NCI-H1417 treated with DMSO at 0.1 percent for 48 hours (cell line): ENCODE measurements around the gene RESP18.
"Not testable (repeated sequence)": the region's sequence is repeated elsewhere in the genome, so short reads cannot be mapped to it uniquely, and the experiment has no call there.

Experiments used
- DNase-seq: peaks from one replicate; lab custom pipeline; 2025; lab: John Stamatoyannopoulos, UW

The RESP18 gene

DNA sequence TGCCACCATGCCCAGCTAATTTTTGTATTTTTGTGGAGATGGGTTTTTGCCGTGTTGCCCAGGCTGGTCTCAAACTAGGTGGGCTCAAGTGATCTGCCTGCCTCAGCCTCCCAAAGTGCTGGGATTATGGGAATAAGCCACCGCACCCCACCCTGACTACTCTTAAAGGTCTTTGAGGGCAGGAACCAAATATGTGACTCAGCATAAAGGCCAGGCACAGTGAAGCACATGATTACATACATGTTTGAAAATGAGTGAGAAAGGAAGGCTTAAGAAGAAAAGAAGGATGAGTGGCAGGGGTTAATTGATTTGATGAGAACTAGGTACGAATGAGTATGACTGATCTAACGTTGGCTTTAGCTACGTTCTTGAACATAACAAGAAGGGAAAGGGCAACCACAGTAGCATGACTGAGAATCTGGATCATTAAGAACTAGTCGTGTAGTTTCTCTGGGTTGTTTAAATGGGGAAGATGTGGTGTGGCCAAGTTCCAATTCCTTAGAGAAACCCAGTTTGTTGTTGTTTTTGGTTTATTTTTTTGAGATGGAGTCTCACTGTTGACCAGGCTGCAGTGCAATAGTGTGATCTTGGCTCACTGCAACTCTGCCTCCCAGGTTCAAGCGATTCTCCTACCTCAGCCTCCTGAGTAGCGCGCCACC is 6.8 kb downstream of the RESP18 start:
- no peak for DNase-seq

DNA sequence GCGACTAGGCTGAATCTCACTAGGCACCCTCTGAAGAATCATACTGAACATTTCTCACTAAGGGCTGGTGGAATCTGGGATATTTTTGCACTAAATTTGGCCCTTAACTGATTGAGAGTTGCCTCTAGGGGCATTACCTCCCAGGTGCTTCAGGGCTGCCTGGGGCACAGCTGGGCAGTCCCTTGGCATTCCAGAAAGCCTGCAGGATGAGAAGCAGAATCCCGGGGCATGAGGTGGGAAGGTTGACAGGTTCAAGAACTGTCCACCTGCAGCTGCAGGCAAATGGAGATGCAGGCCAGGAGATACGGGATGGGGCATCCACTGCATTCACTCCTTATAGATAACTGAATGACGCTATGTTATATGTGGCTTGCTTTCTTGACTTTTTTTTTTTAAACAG is 7.4 kb downstream of the RESP18 start:
- no peak for DNase-seq

DNA sequence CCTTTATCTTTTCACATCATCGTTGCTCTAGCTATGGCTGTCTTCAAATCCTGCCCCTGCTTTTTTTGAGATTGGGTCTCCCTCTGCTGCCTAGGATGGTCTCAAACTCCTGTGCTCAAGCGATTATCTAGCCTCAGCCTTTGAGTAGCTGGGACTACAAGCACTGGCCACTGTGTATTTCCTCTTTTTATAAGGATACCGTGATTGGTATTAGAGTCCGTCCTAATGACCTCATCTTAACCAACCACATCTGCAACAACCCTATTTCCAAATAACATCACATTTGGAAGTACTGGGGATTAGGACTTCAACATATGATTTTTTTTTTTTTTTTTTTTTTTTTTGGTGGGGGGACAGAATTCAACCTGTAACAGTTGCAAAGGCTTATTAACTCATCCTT is 9.1 kb downstream of the RESP18 start:
- no peak for DNase-seq

DNA sequence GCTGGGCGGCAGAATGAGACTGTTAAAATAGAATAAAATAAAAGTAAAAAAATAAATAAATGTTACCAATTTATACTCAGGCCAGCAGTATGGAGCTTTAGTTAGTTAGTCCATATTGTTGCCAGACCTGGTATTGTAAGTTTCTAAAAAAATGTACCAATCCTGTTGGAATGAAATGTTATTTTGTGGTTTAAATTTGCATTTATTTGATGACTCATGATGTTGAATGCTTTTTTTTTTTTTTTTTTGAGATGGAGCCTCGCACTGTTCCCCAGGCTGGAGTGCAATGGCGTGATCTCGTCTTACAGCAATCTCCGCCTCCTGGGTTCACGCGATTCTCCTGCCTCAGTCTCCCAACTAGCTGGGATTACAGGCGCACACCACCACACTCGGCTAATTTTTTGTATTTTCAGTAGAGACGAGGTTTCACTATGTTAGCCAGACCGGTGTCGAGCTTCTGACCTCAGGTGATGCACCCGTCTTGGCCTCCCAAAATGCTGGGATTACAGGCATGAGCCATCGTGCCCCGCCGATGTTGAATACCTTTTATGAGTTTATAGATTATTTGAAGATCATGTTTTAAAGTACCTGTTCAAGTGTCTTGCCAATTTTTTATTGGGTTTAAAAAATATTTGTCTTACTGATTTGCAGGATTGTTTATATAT is 17.6 kb downstream of the RESP18 start:
- DNase-seq, result no peak

DNA sequence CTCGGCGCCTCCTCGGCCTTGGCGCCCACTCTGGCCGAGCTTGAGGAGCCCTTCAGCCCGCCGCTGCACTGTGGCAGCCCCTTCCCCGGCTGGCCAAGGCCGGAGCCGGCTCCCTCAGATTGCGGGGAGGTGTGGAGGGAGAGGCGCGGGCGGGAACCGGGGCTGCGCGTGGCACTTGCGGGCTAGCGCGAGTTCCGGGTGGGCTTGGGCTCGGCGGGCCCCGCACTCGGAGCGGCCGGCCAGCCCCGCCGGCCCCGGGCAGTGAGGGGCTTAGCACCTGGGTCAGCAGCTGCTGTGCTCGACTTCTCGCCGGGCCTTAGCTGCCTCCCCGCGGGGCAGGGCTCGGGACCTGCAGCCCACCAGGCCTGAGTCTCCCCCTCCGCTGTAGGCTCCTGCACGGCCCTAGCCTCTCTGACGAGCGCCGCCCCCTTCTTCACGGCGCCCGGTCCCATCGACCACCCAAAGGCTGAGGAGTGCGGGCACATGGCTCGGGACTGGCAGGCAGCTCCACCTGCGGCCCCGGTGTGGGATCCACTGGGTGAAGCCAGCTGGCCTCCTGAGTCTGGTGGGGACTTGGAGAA is 19.8 kb downstream of the RESP18 start:
- not testable (repeated sequence) for DNase-seq

DNA sequence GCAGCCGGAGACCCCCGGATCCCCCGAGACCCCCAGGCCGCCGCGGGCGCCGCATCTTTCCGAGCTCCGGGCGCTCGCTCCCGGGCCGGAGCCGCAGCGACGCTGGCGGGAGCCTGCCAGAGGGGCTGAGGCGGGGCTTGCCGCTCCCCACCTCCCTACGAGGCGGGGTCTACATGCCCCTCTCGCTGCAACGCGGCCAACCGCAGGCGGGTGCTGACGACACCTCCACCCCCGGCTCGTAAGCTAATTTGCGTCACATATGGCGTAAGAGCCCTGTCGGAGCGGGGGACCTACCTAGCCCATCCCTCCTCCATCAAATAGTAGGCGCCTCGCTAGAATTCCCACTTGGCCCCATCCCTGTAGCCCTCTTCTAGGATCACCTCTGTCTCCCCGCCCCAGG is 23.3 kb downstream of the RESP18 start, which contains the start of gene PTPRN:
TSS of gene PTPRN (minus strand) at position 124 of the 400 bp plus-strand sequence. CDS start at position 55, 69 bp downstream.
- no peak for DNase-seq

DNA sequence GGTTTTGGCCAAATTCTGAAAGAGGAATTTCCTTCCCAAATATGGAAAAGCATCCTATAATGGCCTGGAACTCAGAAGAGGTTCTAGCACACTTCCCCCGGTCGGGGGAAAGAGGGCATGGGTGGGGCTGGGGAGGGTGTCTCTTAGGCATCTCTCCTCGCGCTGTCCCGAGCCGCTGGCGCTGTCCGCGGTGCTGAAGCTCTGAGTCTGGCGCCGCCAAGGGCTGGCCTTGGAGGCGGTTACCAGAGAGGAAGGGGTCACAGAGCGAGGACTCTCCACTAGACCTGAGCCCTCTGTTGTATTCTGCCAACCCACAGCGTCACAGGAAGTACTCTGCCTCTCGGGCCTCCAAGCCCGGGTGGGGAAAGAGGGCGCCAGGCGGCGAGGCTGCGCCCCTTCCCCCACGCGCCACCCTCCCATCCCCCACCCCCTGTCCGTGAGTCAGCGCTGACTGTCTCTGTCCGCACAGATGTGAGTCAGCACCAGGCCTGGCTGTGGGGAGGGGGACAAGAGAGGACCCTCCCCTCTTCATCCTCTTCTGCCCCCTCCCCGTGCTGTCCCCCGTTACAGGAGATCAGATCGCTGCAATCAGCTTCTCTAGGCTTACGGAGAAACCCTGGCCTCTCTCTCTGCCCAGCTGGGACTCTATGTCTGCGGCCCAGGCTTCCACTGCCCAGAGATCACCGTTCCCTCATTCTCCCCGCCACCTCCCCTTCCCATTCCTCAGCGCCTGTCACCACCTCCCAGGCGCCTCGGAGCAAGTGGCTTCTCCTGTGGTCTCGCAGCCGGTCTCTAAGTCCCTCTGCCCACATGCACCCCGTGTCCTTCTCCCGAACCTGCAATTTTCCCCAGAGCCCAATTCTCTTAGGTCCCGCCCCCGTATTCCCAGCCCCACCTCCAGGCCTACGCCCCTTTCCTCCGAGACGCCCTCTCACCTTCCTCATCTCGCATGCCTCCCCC is 24.1 kb downstream of the RESP18 start:
- no peak for DNase-seq

DNA sequence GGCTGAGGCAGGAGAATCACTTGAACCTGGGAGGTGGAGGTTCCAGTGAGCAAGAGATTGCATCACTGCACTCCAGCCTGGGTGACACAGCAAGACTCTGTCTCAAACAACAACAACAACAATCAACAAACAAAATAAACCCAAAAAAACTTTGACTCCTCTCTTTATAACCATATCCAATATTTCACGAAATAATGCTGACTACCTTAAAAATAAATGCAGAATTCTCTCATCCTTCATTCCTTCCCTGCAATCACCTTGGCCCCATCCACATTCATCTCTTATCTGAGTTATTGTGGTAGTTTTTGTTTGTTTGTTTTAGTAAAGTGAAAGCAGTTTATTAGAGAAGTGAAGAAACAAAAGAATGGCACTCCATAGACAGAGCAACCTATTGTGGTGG is 26.5 kb downstream of the RESP18 start:
- DNase-seq, result no peak

DNA sequence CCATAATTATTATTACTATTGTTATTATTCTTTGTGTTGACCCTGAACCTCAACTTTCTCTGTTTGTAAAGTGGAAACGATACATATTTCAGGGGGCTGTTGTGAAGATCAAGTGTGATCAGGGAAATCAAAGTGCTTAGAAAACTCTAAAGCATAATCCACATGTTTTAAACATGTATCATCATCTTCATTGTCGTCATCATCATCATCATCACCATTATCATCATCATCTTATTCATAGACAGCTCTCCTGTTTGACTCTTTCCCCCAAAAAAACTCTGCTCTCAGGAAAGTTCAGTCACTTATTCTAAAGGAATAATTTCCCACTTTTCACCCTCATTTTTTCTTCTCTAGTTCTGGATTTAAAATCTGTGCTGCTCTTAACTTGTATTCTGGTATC is 28.3 kb downstream of the RESP18 start:
- no peak for DNase-seq

DNA sequence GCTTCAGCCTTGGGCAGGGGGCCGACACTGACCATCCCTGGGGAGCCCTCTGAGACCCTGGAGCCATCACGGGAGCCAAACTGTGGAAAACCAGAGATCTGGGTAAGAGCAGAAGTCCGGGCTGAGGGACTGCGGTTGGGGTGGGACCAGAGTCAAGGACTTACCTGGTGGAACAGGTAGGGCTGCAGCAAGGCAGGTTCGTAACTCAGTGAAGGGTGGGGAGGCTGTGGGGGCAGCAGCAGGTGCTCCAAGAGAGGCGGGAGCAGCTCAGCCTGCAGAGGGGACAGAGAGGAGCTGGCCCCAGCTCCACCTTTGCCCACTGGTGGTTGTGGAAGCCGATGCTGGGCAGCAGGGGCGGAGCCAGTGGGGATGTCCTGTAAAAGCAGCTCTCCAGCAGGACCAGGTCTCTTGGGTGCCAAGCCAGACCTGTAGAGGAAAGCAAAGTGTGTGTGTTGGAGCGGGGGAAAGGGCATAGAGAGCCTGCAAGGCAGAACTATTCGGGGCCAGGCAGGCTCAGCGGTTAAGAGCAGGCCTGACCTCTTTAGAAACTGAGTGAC is 30.1 kb downstream of the RESP18 start:
- no peak for DNase-seq

DNA sequence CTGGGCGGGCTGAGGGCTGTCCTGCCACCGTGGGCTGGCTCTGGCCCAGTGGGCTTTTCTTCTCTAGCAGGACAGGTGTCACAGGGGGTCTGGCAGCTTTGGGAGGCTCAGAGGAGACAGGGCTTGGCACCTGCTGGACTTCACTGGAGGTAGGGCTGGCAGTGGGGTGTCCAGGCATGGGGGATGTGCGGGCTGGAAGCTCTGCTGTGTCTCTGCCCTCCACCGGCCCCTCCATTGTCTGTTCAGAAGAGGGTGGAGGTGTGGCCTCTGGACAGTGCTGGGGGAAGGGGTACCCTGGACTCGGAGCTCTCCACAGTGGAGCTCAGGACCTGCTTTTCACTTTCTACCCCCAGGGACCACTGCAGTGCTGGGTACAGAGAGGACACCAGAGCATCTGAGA is 32.5 kb downstream of the RESP18 start:
- DNase-seq, result no peak

DNA sequence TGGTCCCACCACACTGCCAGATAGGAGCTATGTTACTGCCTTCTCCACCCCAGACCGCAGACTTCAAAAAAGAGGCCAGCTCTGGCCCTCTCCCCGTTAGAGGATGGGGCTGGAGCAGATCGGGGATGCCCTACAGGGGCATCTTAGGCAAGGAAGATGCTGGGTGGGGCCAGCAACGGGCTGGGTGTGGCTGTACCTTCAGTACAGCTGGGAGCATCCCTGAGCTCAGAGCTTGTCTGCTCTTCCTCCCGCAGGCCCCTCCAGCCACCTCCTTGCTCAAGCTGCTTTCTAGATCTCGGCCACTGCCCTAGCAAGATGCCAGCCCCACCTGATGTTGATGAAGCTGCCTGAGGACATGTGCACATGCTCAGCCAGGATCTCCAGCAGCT is 33.2 kb downstream of the RESP18 start:
- DNase-seq, result no peak

DNA sequence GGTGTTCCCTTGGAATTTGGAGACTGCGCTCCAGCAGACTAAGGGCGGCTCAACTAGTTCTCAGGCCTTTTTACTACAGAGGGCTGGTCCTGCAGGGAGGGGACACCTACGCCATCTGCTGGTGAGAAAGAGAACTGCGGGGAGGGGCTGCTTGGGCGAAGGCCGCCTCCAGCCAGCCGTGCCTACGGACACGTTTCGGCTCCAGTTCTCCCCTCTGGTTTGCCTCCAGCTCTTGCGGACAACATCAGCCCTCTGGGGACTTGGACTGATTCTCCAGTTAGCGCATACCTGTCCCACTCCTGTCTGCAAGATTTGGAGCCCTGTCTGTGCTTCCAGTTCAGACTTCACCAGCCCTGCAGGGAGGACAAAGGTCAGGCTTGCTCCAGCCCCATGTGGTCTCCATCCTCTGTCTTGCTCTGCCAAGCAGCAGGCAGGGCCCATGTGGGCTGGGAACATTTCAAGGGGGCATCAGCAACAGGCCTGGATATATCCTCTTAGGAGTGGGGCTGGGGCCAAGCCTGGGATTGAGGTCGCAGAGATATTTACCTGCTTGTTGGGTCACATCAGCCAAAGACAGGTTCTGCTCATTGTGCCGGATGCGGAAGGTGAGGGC is 33.7 kb downstream of the RESP18 start:
- no peak for DNase-seq

DNA sequence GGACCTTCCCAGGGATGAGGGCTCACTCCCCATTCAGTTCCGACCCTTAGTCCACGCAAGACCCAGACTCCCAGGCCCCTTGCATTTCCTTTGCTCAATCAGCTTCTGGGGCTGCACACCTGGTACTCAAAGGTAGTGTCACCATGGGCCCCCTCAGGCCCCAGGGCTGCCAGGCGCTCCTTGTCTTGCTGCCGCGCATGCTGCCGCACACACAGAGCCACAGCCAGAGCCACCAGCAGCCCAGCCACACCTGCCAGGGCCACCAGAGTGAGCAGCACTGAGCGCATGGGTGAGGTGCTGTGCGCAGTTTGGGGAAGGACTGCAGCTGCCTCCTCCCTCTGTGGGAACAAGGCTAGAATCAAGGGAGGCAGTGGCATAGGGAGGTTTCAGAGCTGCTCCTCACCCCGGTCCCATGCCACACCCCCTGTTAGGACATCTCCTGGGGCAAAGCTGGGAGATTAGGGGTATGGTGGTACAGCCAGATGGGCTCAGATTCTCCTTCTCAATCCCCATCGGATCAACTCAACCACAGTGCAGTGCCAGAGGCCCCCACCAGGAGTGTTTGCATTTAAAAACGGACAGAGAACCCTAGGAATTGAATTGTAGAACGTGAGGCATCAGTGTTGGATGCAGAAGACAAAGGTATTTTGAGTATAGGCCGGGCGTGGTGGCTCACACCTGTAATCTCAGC is 34.6 kb downstream of the RESP18 start:
- DNase-seq, result no peak

DNA sequence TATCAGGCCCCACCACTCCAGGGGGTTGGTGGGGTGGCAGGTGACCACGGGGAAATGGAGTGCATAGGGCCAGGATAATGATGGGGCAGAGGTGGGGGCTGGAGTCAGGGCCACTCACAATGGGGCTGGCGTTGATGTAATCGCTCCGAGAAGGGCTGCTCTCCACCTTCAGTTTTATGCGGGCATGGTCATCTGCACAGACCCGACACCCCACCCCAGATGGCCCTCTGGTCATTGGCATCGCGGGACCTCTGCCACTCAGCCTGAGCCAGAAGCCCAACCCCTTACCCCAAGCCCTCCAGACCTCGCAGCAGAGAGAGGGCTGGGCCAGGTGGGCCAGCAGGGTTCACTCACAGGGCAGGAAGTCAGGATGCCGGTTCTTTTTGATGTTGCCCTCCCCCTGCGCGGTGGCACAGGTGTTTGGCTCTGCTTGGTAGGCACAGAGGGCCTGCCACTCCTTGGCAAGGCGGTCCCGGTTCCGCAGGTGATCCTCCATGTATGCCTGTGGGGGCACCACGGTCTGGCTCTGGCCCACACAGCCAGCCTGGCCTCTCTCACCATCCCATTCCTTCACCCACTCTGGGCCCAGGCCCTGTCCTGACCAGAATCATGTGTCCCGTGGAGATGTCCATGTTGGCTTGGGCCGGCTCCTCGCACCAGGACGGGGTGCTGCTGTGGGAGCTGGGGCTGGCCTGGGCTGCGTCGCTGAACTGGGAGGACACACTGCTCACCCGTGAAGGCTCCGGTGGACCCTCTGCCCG is 35.7 kb downstream of the RESP18 start:
- no peak for DNase-seq

DNA sequence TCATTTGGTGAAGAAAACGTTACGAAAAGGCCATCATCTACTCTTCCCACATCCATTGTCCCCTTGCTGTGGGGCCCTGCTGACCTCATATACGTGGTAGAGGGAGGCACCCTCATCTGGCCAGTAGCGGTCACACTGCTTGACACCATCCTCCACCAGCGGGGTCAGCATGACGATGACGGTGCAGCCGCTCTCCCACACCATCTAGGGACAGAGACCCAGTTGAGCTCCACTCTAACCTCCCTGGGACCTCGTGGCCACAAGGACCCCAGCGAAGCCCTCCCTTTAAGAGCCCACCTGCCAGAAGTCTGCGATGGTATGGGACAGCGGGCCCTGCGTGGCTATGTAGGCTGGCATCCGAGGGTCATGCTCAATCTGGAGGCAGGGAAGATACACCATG is 36.4 kb downstream of the RESP18 start:
- no peak for DNase-seq

DNA sequence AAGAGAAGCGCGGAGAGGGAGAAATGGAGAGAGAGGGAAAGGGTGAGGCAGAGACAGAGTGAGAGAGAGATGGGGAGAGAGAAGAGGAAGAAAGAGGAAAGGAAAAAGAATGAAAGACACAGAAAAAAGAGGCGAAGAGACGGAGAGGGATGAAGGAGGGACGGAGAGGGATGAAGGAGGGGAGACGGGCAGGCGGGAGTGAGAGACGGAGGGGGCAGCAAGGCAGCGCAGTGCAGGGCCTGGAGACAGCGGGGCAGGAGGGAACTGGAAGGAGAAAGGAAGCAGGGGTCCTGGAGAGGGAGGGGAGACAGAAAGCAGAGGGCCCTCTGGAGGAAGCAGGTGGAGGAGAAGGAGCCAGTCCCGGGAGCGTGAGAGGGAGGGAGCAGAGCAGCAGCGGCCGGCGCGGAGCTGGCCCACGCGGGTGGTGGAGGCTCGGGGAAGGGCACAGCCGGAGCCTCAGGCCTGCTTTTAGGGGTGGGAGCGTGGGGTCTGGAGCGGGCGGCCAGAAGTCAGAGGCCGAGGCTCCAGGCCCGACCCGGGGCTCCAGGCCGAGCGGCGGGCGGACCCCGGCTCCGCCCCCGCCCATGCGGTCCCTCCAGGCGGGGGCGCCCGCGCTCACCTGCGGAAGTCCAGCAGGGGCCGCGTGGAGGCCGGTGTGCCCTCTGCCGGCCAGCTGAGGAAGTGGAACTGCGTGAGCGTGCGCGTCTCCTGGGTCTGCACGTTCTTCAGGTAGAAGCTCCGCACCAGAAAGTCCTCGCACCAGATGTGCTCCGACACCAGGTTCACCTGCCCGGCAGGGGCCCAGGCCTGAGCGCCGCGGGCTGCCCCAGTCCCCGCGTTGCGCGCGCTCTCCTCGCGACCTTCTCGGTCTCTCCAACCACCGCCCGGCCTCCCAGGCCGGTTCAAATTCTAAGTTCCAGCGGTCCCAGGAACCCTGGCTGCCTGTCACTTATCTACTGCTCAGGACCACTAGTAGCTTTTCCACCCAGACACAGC is 37.9 kb downstream of the RESP18 start:
- DNase-seq, result no peak

DNA sequence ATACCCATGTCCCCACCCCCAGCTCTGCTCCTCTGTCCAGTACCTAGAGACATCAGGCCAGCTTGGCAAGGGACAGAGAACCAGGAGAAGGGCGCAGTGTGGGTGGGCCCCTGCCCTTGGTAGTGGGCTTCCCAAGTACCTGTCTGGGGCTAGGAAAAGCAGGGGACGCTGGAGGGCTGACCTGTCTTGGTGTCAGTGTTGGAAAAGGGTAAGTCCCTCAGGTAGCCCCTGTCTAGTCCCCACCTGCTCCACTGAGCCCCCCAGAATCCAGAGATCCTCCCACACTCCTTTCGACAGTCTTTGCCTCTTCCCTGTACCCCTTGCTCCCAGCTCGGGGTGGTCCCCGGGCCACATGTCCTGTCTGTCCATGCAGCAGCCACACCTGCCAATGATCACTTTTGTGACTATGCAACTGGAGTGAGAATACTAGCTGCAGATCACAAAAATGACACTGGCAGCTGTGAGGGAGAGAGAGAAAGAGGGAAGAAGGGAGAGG is 38.8 kb downstream of the RESP18 start:
- DNase-seq, result no peak

DNA sequence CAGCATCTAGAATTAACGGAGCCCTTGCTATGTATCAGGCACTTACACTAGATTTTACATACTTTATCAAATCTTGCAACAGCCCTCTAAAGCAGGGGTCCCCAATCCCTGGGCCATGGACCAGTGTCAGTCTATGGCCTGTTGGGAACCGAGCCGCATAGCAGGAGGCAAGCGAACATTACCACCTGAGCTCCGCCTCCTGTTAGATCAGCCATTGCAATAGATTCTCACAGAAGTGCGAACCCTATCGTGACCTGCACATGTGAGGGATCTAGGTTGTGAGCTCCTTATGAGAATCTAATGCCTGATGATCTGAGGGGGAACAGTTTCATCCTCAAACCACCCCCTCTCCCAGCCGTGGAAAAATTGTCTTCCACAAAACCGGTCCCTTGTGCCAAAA is 39.9 kb downstream of the RESP18 start:
- DNase-seq, result no peak
